Endodermal cell (in vitro differentiated cells): ENCODE data around the gene ARL6IP5. TPM values are rescaled to one million over a fixed set of nuclear protein-coding genes. Genes with fewer than 3 reads are reported as not detected.
A peak's percentile ranks its signal among the peaks of the same experiment; 100 is the strongest.

Experiments used
- DNase-seq: peaks from one replicate; pipeline ENCODE4 v3.0.0-alpha.2; 2017
- H3K27ac ChIP-seq: 2 replicates; pipeline ENCODE4 v1.5.1; 2013; ENCODE audit warnings: mild to moderate bottlenecking, low read depth, low read length, moderate library complexity
- H3K27me3 ChIP-seq: 2 replicates; pipeline ENCODE4 v1.6.1; 2013; ENCODE audit warnings: mild to moderate bottlenecking, low read length, moderate library complexity; ENCODE audit not compliant: insufficient read depth, control insufficient read depth, poor library complexity, severe bottlenecking
- H3K36me3 ChIP-seq: 2 replicates; pipeline ENCODE4 v1.7.0; 2013; ENCODE audit warnings: mild to moderate bottlenecking, low read length, moderate library complexity; ENCODE audit not compliant: control insufficient read depth, insufficient read depth
- H3K4me1 ChIP-seq: one replicate; pipeline ENCODE4 v1.7.0; 2013; ENCODE audit warnings: low read length; ENCODE audit not compliant: control insufficient read depth, insufficient read depth
- H3K4me3 ChIP-seq: 2 replicates; pipeline ENCODE4 v1.5.1; 2013; ENCODE audit warnings: mild to moderate bottlenecking, low read length, moderate library complexity
- H3K9ac ChIP-seq: 2 replicates; pipeline ENCODE4 v1.6.1; 2013; ENCODE audit warnings: mild to moderate bottlenecking, low read length, moderate library complexity; ENCODE audit not compliant: poor library complexity, severe bottlenecking; ENCODE audit errors: extremely low read depth
- H3K9me3 ChIP-seq: 2 replicates; pipeline ENCODE4 v1.6.1; 2013; ENCODE audit warnings: mild to moderate bottlenecking, low read length, moderate library complexity; ENCODE audit not compliant: control insufficient read depth
- H3K27ac Mint-ChIP-seq: 2 replicates; pipeline ENCODE4 v1.8.0; 2020; ENCODE audit warnings: mixed read lengths
- H3K27me3 Mint-ChIP-seq: 2 replicates; pipeline ENCODE4 v1.8.0; 2021; ENCODE audit warnings: mild to moderate bottlenecking, mixed read lengths; ENCODE audit not compliant: insufficient read depth
- H3K36me3 Mint-ChIP-seq: 2 replicates; pipeline ENCODE4 v1.8.0; 2020; ENCODE audit warnings: low read depth, mixed read lengths
- H3K4me1 Mint-ChIP-seq: 2 replicates; pipeline ENCODE4 v1.8.0; 2020; ENCODE audit warnings: mixed read lengths
- H3K4me3 Mint-ChIP-seq: 2 replicates; pipeline ENCODE4 v1.8.0; 2020; ENCODE audit warnings: mild to moderate bottlenecking, moderate library complexity, mixed read lengths
- H3K9me3 Mint-ChIP-seq: 2 replicates; pipeline ENCODE4 v1.8.0; 2020; ENCODE audit warnings: mild to moderate bottlenecking, mixed read lengths
- CTCF ChIP-seq: fragments of 200-600 bp; sonication (generic); conservative IDR thresholded peaks from 2 replicates; pipeline ENCODE4 v1.5.0; 2021; ENCODE audit warnings: antibody characterized with exemption, mild to moderate bottlenecking
- WGBS, 2 experiments: methylation state at CpG; one replicate each; pipeline versions ENCODE4 v1.1.5 to v1.1.7; 2013; ENCODE audit warnings: missing lambda C conversion rate in 2 of 2, mixed read lengths in 1 of 2; ENCODE audit not compliant: insufficient coverage in 1 of 2, insufficient read length in 1 of 2; 5-methylcytosine and 5-hydroxymethylcytosine counted together
- total RNA-seq, 2 donors: library from RNA; stranded (reverse); fragmentation: NEBNext Ultra II Directional in 1 of 2; extraction: Animal tissue kit (Norgen Biotek cat#: 25700) in 1 of 2; gene quantifications; 2 replicates in 1 of 2; 3 replicates in 1 of 2; pipeline ENCODE4 v1.2.1, GENCODE V29; 2021

ARL6IP5 gene
- total RNA-seq, 2 donors from 2014 or later = 20.6 to 28.7 TPM

- no peak for DNase-seq
- no peaks in the 10 kb centered on the region for H3K4me1 Mint-ChIP-seq
- Histone ChIP-seq H3K27me3 (no peaks in the 10 kb centered on the region), H3K4me3 (no peak overlapping the region), H3K9me3 (peaks cover 11% of the 10 kb centered on the region), H3K27ac (no peak overlapping the region), H3K9ac (no peak overlapping the region), H3K36me3 (peaks cover 66% of the 10 kb centered on the region), H3K4me1 (no peaks in the 10 kb centered on the region)
- no peaks in the 10 kb centered on the region for H3K27me3 Mint-ChIP-seq
- peak overlapping the region; percentile 13 for H3K27ac Mint-ChIP-seq
- peaks cover 46% of the 10 kb centered on the region for H3K36me3 Mint-ChIP-seq
- 98% methylated on average over 2 of the region's 2 CpGs; no CpG with 5 or more reads in 1 of the 2 experiments for WGBS, 2 experiments
- no peak for TF ChIP-seq CTCF
- no peak overlapping the region for H3K4me3 Mint-ChIP-seq
- no peaks in the 10 kb centered on the region for H3K9me3 Mint-ChIP-seq
These were observed 21.1 kb upstream of the ARL6IP5 start for GRCh38 chr3:69063636-69064035.

- 94 to 100% methylated on average over 2 to 4 of the region's 6 CpGs for WGBS, 2 experiments
- Histone ChIP-seq H3K27me3 (no peaks in the 10 kb centered on the region), H3K27ac (no peak overlapping the region), H3K4me3 (no peak overlapping the region), H3K9ac (no peak overlapping the region), H3K9me3 (peaks cover 11% of the 10 kb centered on the region), H3K4me1 (no peaks in the 10 kb centered on the region), H3K36me3 (peaks cover 56% of the 10 kb centered on the region)
- Mint-ChIP-seq H3K9me3 (no peaks in the 10 kb centered on the region), H3K4me1 (no peaks in the 10 kb centered on the region), H3K36me3 (peaks cover 34% of the 10 kb centered on the region), H3K27me3 (no peaks in the 10 kb centered on the region), H3K4me3 (no peak overlapping the region), H3K27ac (no peak overlapping the region)
- DNase-seq = no peak
- no peak for TF ChIP-seq CTCF
These were observed 19.3 kb upstream of the ARL6IP5 start for GRCh38 chr3:69065318-69065964.

GRCh38 chr3:69066121-69066520 lies 18.6 kb upstream of the ARL6IP5 start:
- peaks cover 56% of the 10 kb centered on the region for H3K36me3 ChIP-seq
- no peaks in the 10 kb centered on the region for H3K27me3 Mint-ChIP-seq
- no peak overlapping the region for H3K4me3 Mint-ChIP-seq
- no peak overlapping the region for H3K27ac ChIP-seq
- H3K9ac ChIP-seq = no peak overlapping the region
- H3K4me1 Mint-ChIP-seq = no peaks in the 10 kb centered on the region
- no peaks in the 10 kb centered on the region for H3K4me1 ChIP-seq
- no peaks in the 10 kb centered on the region for H3K9me3 Mint-ChIP-seq
- no peak for DNase-seq
- TF ChIP-seq CTCF = no peak
- no peak overlapping the region for H3K27ac Mint-ChIP-seq
- H3K36me3 Mint-ChIP-seq = peaks cover 34% of the 10 kb centered on the region
- H3K27me3 ChIP-seq = no peaks in the 10 kb centered on the region
- peaks cover 5% of the 10 kb centered on the region for H3K9me3 ChIP-seq
- 68% methylated on average over 4 of the region's 4 CpGs; no CpG with 5 or more reads in 1 of the 2 experiments for WGBS, 2 experiments
- no peak overlapping the region for H3K4me3 ChIP-seq
